Measurements from ENCODE around the gene BMPR1A.

- TF ChIP-seq CTCF (conservative IDR thresholded peaks at IDR 0.05; ENCODE audit: low read depth in 2 of 2): no peak
- TF ChIP-seq EZH2phosphoT487 (IDR thresholded peaks at IDR 0.05; ENCODE audit: unreplicated experiment): no peak
- TF ChIP-seq EZH2 (IDR thresholded peaks at IDR 0.05; ENCODE audit: low read depth, unreplicated experiment): no peak
Measured at GRCh38 chr10:86775870-86776180, 19.4 kb downstream of the BMPR1A start.
